Fibroblast of lung (primary cell): Measurements from ENCODE around the gene VSIG10L. TPM values are rescaled to one million over a fixed set of nuclear protein-coding genes. Genes with fewer than 3 reads are reported as not detected.

Experiments
- DNase-seq, 2 donors: peaks; one replicate each; pipeline versions ENCODE4 v3.0.0 to v3.0.0-alpha.2; 2010; ENCODE audit warnings: low read depth in 2 of 2
- H2AFZ ChIP-seq: 2 replicates; pipeline ENCODE4 v1.5.1; 2012; ENCODE audit warnings: low read length, control low read depth, inconsistent platforms
- H3K27ac ChIP-seq: 2 replicates; pipeline ENCODE4 v1.5.1; 2011; ENCODE audit warnings: low read length, control low read depth; ENCODE audit not compliant: insufficient read depth
- H3K27me3 ChIP-seq: 2 replicates; pipeline ENCODE4 v1.5.1; 2011; ENCODE audit warnings: mild to moderate bottlenecking, low read length; ENCODE audit not compliant: control insufficient read depth, insufficient read depth
- H3K36me3 ChIP-seq: 2 replicates; pipeline ENCODE4 v1.5.1; 2011; ENCODE audit warnings: low read length; ENCODE audit not compliant: control insufficient read depth, insufficient read depth
- H3K4me1 ChIP-seq: 2 replicates; pipeline ENCODE4 v1.5.1; 2011; ENCODE audit warnings: low read length; ENCODE audit not compliant: control insufficient read depth, insufficient read depth; ENCODE audit errors: extremely low read depth
- H3K4me2 ChIP-seq: 2 replicates; pipeline ENCODE4 v1.5.1; 2011; ENCODE audit warnings: low read length, control low read depth; ENCODE audit not compliant: insufficient read depth; ENCODE audit errors: extremely low read depth
- H3K4me3 ChIP-seq, 4 experiments: fragments of 200-600 bp in 1 of 4; sonication (generic) in 1 of 4; replicated peaks in 1 of 4; 2 replicates each; pipeline ENCODE4 v1.5.1; 2011 to 2016; ENCODE audit warnings: low read length in 4 of 4, low read depth in 3 of 4, mild to moderate bottlenecking in 3 of 4, control low read depth in 2 of 4, inconsistent platforms in 1 of 4, mixed read lengths in 1 of 4; ENCODE audit not compliant: insufficient read depth in 1 of 4; ENCODE audit errors: control extremely low read depth in 1 of 4
- H3K79me2 ChIP-seq: 2 replicates; pipeline ENCODE4 v1.5.1; 2012; ENCODE audit warnings: mild to moderate bottlenecking, low read length, inconsistent platforms; ENCODE audit not compliant: control insufficient read depth, insufficient read depth
- H3K9ac ChIP-seq: 2 replicates; pipeline ENCODE4 v1.5.1; 2011; ENCODE audit warnings: mild to moderate bottlenecking, low read length, control low read depth; ENCODE audit not compliant: insufficient read depth
- H3K9me3 ChIP-seq: 2 replicates; pipeline ENCODE4 v1.5.1; 2012; ENCODE audit warnings: low read depth, low read length; ENCODE audit not compliant: control insufficient read depth, insufficient read depth
- H4K20me1 ChIP-seq: 2 replicates; pipeline ENCODE4 v1.5.1; 2011; ENCODE audit warnings: low read length; ENCODE audit not compliant: control insufficient read depth, insufficient read depth; ENCODE audit errors: extremely low read depth
- EZH2 ChIP-seq: IDR thresholded peaks from 2 replicates; pipeline ENCODE4 v1.5.1; 2012; ENCODE audit warnings: low read length, control low read depth, mild to moderate bottlenecking; ENCODE audit errors: missing control alignments
- polyA plus RNA-seq, 2 donors: library from polyadenylated mRNA; depleted of rRNA in 1 of 2; stranded (reverse) in 1 of 2; unstranded in 1 of 2; fragments of >200 nt; gene quantifications; 2 replicates each; pipeline ENCODE4 v1.2.1, GENCODE V29; 2011 to 2012; ENCODE audit warnings: missing spikeins in 1 of 2
- total RNA-seq: library from RNA; depleted of rRNA; stranded (reverse); fragments of >200 nt; gene quantifications from 2 replicates; pipeline ENCODE4 v1.2.1, GENCODE V29; 2014
- TF ChIP-seq, protein P1 (sequence below), 2 donors: IDR thresholded peaks in 1 of 2; conservative IDR thresholded peaks in 1 of 2; 1 replicate in 1 of 2; 2 replicates in 1 of 2; pipeline ENCODE4 v1.5.1; 2011 to 2012; ENCODE audit warnings: low read length in 2 of 2, control low read depth in 1 of 2, inconsistent platforms in 1 of 2, low read depth in 1 of 2, mild to moderate bottlenecking in 1 of 2

The VSIG10L gene
- total and polyA plus RNA-seq, 2 donors (not counting 1 experiment from before 2014, with no cell fraction given): 0.33 to 0.66 TPM

GRCh38 chr19:51293571-51294210 lies 48.2 kb downstream of the VSIG10L start:
- TF ChIP-seq EZH2: no peak
- TF ChIP-seq, protein P1, sequence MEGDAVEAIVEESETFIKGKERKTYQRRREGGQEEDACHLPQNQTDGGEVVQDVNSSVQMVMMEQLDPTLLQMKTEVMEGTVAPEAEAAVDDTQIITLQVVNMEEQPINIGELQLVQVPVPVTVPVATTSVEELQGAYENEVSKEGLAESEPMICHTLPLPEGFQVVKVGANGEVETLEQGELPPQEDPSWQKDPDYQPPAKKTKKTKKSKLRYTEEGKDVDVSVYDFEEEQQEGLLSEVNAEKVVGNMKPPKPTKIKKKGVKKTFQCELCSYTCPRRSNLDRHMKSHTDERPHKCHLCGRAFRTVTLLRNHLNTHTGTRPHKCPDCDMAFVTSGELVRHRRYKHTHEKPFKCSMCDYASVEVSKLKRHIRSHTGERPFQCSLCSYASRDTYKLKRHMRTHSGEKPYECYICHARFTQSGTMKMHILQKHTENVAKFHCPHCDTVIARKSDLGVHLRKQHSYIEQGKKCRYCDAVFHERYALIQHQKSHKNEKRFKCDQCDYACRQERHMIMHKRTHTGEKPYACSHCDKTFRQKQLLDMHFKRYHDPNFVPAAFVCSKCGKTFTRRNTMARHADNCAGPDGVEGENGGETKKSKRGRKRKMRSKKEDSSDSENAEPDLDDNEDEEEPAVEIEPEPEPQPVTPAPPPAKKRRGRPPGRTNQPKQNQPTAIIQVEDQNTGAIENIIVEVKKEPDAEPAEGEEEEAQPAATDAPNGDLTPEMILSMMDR (conservative IDR thresholded peaks at IDR 0.05 in 1 of 2, IDR thresholded peaks at IDR 0.05 in 1 of 2; ENCODE audit: low read depth in 1 of 2, low read length in 2 of 2): no peak
- H4K20me1 ChIP-seq: no peaks in the 10 kb centered on the region
- no peak for DNase-seq
- no peak overlapping the region for H3K4me3 ChIP-seq
- H3K9me3 ChIP-seq: no peaks in the 10 kb centered on the region
- no peaks in the 10 kb centered on the region for H3K79me2 ChIP-seq
- H3K27me3 ChIP-seq: no peaks in the 10 kb centered on the region
- no peaks in the 10 kb centered on the region for H3K36me3 ChIP-seq
- H3K27ac ChIP-seq: no peak overlapping the region
- H3K4me2 ChIP-seq: no peak overlapping the region
- H2AFZ ChIP-seq: no peak overlapping the region
- no peak overlapping the region for H3K9ac ChIP-seq
- no peaks in the 10 kb centered on the region for H3K4me1 ChIP-seq

DNA sequence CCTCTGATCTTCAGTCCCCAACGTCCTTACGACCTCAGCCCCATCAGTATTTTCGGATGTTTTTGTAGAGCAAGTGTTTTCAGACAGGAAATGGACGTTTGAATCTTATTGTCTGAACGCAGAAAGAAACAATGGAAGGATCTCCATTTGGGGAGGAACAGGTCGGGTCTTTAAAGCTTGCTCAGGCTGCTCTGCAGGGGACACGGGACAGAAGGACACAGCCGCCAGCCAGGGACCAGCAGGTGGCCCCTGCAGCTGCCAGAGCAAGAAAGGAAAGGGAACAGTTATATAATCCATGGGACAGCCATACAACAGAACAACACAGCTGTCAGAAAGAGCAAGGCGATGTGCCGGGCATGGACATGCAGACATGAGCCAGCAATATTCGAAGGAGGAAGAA lies 49.0 kb downstream of the VSIG10L start:
- Histone ChIP-seq H3K27me3 (no peaks in the 10 kb centered on the region), H3K4me1 (no peaks in the 10 kb centered on the region), H2AFZ (no peak overlapping the region), H4K20me1 (no peaks in the 10 kb centered on the region), H3K27ac (no peak overlapping the region), H3K4me2 (no peak overlapping the region), H3K4me3 (no peak overlapping the region), H3K9ac (no peak overlapping the region), H3K36me3 (no peaks in the 10 kb centered on the region), H3K9me3 (no peaks in the 10 kb centered on the region), H3K79me2 (no peaks in the 10 kb centered on the region)
- no peak for TF ChIP-seq EZH2
- TF ChIP-seq, protein P1 (conservative IDR thresholded peaks at IDR 0.05 in 1 of 2, IDR thresholded peaks at IDR 0.05 in 1 of 2; ENCODE audit: low read depth in 1 of 2, low read length in 2 of 2): no peak
- DNase-seq: no peak

- Histone ChIP-seq H3K36me3 (no peaks in the 10 kb centered on the region), H3K27me3 (no peaks in the 10 kb centered on the region), H3K27ac (no peak overlapping the region), H3K9ac (no peak overlapping the region), H3K4me2 (no peak overlapping the region), H3K79me2 (no peaks in the 10 kb centered on the region), H4K20me1 (no peaks in the 10 kb centered on the region), H3K4me3 (no peak overlapping the region), H3K9me3 (no peaks in the 10 kb centered on the region), H3K4me1 (no peaks in the 10 kb centered on the region), H2AFZ (no peak overlapping the region)
- TF ChIP-seq EZH2: no peak
- TF ChIP-seq, protein P1 (conservative IDR thresholded peaks at IDR 0.05 in 1 of 2, IDR thresholded peaks at IDR 0.05 in 1 of 2; ENCODE audit: low read depth in 1 of 2, low read length in 2 of 2): no peak
- DNase-seq: no peak
Measured at GRCh38 chr19:51289635-51290034, 52.3 kb downstream of the VSIG10L start.
